HG02938 (cell line): ENCODE measurements around the gene IL22RA2.
"Not testable (repeated sequence)": the region's sequence is repeated elsewhere in the genome, so short reads cannot be mapped to it uniquely, and the experiment has no call there.

Experiments
- ATAC-seq: cut with Tn5 transposase; IDR thresholded peaks from one replicate; pipeline ENCODE4 v1.9.1; 2021; ENCODE audit warnings: mild to moderate bottlenecking, moderate library complexity; ENCODE audit not compliant: unreplicated experiment

The IL22RA2 gene

GRCh38 chr6:137126875-137127485 is 46.5 kb downstream of the IL22RA2 start:
- ATAC-seq = no peak

- ATAC-seq = no peak
Measured at GRCh38 chr6:137123078-137123477, 50.4 kb downstream of the IL22RA2 start.

GRCh38 chr6:137122612-137123011 is 50.8 kb downstream of the IL22RA2 start:
- ATAC-seq = peak; percentile 66

- ATAC-seq = no peak
Measured at GRCh38 chr6:137121401-137121997, 51.9 kb downstream of the IL22RA2 start.

- no peak for ATAC-seq
Measured at GRCh38 chr6:137120748-137121147, 52.7 kb downstream of the IL22RA2 start.

- no peak for ATAC-seq
Measured at GRCh38 chr6:137119196-137120104, 54.0 kb downstream of the IL22RA2 start.

- ATAC-seq = no peak
Measured at GRCh38 chr6:137117581-137117980, 55.9 kb downstream of the IL22RA2 start.

GRCh38 chr6:137116807-137117206 is 56.6 kb downstream of the IL22RA2 start:
- ATAC-seq = no peak

- no peak for ATAC-seq
Measured at GRCh38 chr6:137115658-137116057, 57.8 kb downstream of the IL22RA2 start.

GRCh38 chr6:137112067-137112355 is 61.4 kb downstream of the IL22RA2 start:
- ATAC-seq = no peak

GRCh38 chr6:137111296-137112066 is 62.0 kb downstream of the IL22RA2 start:
- no peak for ATAC-seq

GRCh38 chr6:137107767-137108105 is 65.7 kb downstream of the IL22RA2 start:
- ATAC-seq = no peak

- ATAC-seq = not testable (repeated sequence)
Measured at GRCh38 chr6:137107047-137107766, 66.2 kb downstream of the IL22RA2 start.

- no peak for ATAC-seq
Measured at GRCh38 chr6:137106183-137106582, 67.3 kb downstream of the IL22RA2 start.

- ATAC-seq = no peak
Measured at GRCh38 chr6:137105375-137105774, 68.1 kb downstream of the IL22RA2 start.

- ATAC-seq = no peak
Measured at GRCh38 chr6:137104926-137105325, 68.5 kb downstream of the IL22RA2 start.

GRCh38 chr6:137102851-137103492 is 70.5 kb downstream of the IL22RA2 start:
- peak; percentile 77 for ATAC-seq

GRCh38 chr6:137102050-137102848 is 71.2 kb downstream of the IL22RA2 start:
- no peak for ATAC-seq

GRCh38 chr6:137099689-137100403 is 73.6 kb downstream of the IL22RA2 start:
- peak; percentile 17 for ATAC-seq
